Epithelial cell of esophagus (primary cell): Measurements from ENCODE around the gene CAPZA2.
A peak's percentile ranks its signal among the peaks of the same experiment; 100 is the strongest.

Source experiments
- DNase-seq: peaks from one replicate; pipeline ENCODE4 v3.0.0; 2010; ENCODE audit warnings: low read depth
- H3K4me3 ChIP-seq: 2 replicates; pipeline ENCODE4 v1.5.1; 2011; ENCODE audit warnings: mild to moderate bottlenecking, low read length, control low read depth
- CTCF ChIP-seq: IDR thresholded peaks from 2 replicates; pipeline ENCODE4 v1.5.1; 2011; ENCODE audit warnings: low read depth, mild to moderate bottlenecking, low read length, control low read depth, inconsistent platforms; ENCODE audit not compliant: insufficient read depth; ENCODE audit errors: missing control alignments

The CAPZA2 gene

GRCh38 chr7:116873619-116874018, 11.2 kb downstream of the CAPZA2 start:
- TF ChIP-seq CTCF = no peak
- H3K4me3 ChIP-seq = no peak overlapping the region
- DNase-seq = no peak

GRCh38 chr7:116876664-116877442, 14.5 kb downstream of the CAPZA2 start:
- DNase-seq = no peak
- TF ChIP-seq CTCF = no peak
- no peak overlapping the region for H3K4me3 ChIP-seq

GRCh38 chr7:116877443-116878217, 15.2 kb downstream of the CAPZA2 start:
- DNase-seq = no peak
- no peak overlapping the region for H3K4me3 ChIP-seq
- TF ChIP-seq CTCF = no peak

- no peak for TF ChIP-seq CTCF
- DNase-seq = no peak
- H3K4me3 ChIP-seq = no peak overlapping the region
Observed at GRCh38 chr7:116884691-116885090, 22.3 kb downstream of the CAPZA2 start.

- no peak for DNase-seq
- no peak for TF ChIP-seq CTCF
- H3K4me3 ChIP-seq = no peak overlapping the region
Observed at GRCh38 chr7:116885724-116886123, 23.3 kb downstream of the CAPZA2 start.

GRCh38 chr7:116886543-116887156, 24.3 kb downstream of the CAPZA2 start:
- no peak for TF ChIP-seq CTCF
- DNase-seq = peak; percentile 32
- H3K4me3 ChIP-seq = no peak overlapping the region
